ENCODE data around the gene CTXND2.

Gene CTXND2

GRCh38 chr1:150873521-150873920 is 13.4 kb upstream of the CTXND2 start:
- H4K20me1 ChIP-seq (ENCODE audit: low read depth, low read length): no peaks in the 10 kb centered on the region
- no peak overlapping the region for H2AFZ ChIP-seq (ENCODE audit: low read depth, low read length, severe bottlenecking)
- H3K27me3 ChIP-seq (ENCODE audit: low read length): no peaks in the 10 kb centered on the region
- TF ChIP-seq, protein P1, sequence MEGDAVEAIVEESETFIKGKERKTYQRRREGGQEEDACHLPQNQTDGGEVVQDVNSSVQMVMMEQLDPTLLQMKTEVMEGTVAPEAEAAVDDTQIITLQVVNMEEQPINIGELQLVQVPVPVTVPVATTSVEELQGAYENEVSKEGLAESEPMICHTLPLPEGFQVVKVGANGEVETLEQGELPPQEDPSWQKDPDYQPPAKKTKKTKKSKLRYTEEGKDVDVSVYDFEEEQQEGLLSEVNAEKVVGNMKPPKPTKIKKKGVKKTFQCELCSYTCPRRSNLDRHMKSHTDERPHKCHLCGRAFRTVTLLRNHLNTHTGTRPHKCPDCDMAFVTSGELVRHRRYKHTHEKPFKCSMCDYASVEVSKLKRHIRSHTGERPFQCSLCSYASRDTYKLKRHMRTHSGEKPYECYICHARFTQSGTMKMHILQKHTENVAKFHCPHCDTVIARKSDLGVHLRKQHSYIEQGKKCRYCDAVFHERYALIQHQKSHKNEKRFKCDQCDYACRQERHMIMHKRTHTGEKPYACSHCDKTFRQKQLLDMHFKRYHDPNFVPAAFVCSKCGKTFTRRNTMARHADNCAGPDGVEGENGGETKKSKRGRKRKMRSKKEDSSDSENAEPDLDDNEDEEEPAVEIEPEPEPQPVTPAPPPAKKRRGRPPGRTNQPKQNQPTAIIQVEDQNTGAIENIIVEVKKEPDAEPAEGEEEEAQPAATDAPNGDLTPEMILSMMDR (IDR thresholded peaks at IDR 0.05; ENCODE audit: insufficient read depth, low read length, poor library complexity, severe bottlenecking): no peak
- no peak for TF ChIP-seq EZH2phosphoT487 (conservative IDR thresholded peaks at IDR 0.05; ENCODE audit: low read length)
- no peak overlapping the region for H3K27ac ChIP-seq (ENCODE audit: low read depth, low read length)
- H3K4me3 ChIP-seq (ENCODE audit: insufficient read depth, low read length, poor library complexity, severe bottlenecking): no peak overlapping the region
- peaks cover 28% of the 10 kb centered on the region for H3K79me2 ChIP-seq (ENCODE audit: insufficient read depth, low read length)
- no peaks in the 10 kb centered on the region for H3K9me3 ChIP-seq (ENCODE audit: insufficient read depth, low read length)
- no peaks in the 10 kb centered on the region for H3K36me3 ChIP-seq (ENCODE audit: low read length)
- H3K4me2 ChIP-seq (ENCODE audit: low read depth, low read length, poor library complexity, severe bottlenecking): no peak overlapping the region
- no peak overlapping the region for H3K9ac ChIP-seq (ENCODE audit: low read length)
- no peaks in the 10 kb centered on the region for H3K9me2 ChIP-seq (replicated peaks; ENCODE audit: insufficient read depth, low read length)
- H3F3A ChIP-seq (ENCODE audit: insufficient read depth): peaks cover 18% of the 10 kb centered on the region; the same call in 1 of the 2 replicates

DNA sequence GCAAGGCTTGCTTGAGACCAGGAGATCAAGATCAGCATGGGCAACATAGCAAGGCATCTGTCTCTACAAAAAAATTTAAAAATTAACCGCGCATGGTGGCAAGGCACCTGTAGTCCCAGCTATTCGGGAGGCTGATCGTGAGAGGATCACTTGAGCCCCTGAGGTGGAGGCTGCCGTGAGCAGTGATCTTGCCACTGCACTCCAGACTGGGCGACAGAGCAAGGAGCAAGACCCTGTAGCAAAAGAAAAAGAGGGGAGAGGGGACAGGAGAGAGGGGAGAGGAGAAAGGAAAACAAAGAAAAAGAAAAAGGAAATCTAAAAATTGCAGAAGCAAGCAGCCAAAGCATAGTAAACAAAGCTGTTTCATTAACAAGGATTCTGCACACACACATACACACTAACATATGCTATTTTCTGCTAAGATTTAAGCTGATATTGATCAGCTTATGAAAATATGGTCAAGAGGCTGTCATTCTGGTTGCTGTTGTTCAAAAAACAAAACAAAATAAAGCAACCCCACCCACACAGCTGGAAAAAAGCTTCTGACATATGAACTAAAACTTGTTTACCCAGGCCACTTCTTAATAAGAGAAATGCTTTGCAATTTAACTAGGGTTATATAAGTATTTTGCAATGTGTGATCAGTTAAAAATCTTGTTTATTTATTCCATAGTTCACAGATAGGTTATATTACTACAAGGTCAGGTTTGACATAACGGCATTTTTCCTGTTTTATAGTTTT is 12.3 kb upstream of the CTXND2 start:
- no peaks in the 10 kb centered on the region for H3K9me2 ChIP-seq (replicated peaks; ENCODE audit: insufficient read depth, low read length)
- H3K4me2 ChIP-seq (ENCODE audit: low read depth, low read length, poor library complexity, severe bottlenecking): peak overlapping the region; percentile 97
- no peak overlapping the region for H3K9ac ChIP-seq (ENCODE audit: low read length)
- H3K79me2 ChIP-seq (ENCODE audit: insufficient read depth, low read length): peaks cover 28% of the 10 kb centered on the region
- TF ChIP-seq EZH2phosphoT487 (conservative IDR thresholded peaks at IDR 0.05; ENCODE audit: low read length): no peak
- TF ChIP-seq, protein P1 (IDR thresholded peaks at IDR 0.05; ENCODE audit: insufficient read depth, low read length, poor library complexity, severe bottlenecking): no peak
- no peaks in the 10 kb centered on the region for H4K20me1 ChIP-seq (ENCODE audit: low read depth, low read length)
- no peak overlapping the region for H3K27ac ChIP-seq (ENCODE audit: low read depth, low read length)
- H3K27me3 ChIP-seq (ENCODE audit: low read length): no peaks in the 10 kb centered on the region
- H3K36me3 ChIP-seq (ENCODE audit: low read length): no peaks in the 10 kb centered on the region
- no peak overlapping the region for H3K4me3 ChIP-seq (ENCODE audit: insufficient read depth, low read length, poor library complexity, severe bottlenecking)
- H3F3A ChIP-seq (ENCODE audit: insufficient read depth): peaks cover 18% of the 10 kb centered on the region; the same call in 1 of the 2 replicates
- no peaks in the 10 kb centered on the region for H3K9me3 ChIP-seq (ENCODE audit: insufficient read depth, low read length)
- H2AFZ ChIP-seq (ENCODE audit: low read depth, low read length, severe bottlenecking): no peak overlapping the region

- Histone ChIP-seq H3K36me3 (ENCODE audit: low read length) (no peaks in the 10 kb centered on the region), H3F3A (ENCODE audit: insufficient read depth) (peaks cover 18% of the 10 kb centered on the region; the same call in 1 of the 2 replicates), H3K4me3 (ENCODE audit: insufficient read depth, low read length, poor library complexity, severe bottlenecking) (peak overlapping the region; percentile 71), H3K9me3 (ENCODE audit: insufficient read depth, low read length) (no peaks in the 10 kb centered on the region), H3K27ac (ENCODE audit: low read depth, low read length) (peak overlapping the region; percentile 52), H3K4me2 (ENCODE audit: low read depth, low read length, poor library complexity, severe bottlenecking) (peak overlapping the region; percentile 97), H4K20me1 (ENCODE audit: low read depth, low read length) (no peaks in the 10 kb centered on the region), H3K27me3 (ENCODE audit: low read length) (no peaks in the 10 kb centered on the region), H3K79me2 (ENCODE audit: insufficient read depth, low read length) (peaks cover 28% of the 10 kb centered on the region), H3K9me2 (replicated peaks; ENCODE audit: insufficient read depth, low read length) (no peaks in the 10 kb centered on the region), H3K9ac (ENCODE audit: low read length) (peak overlapping the region; percentile 69), H2AFZ (ENCODE audit: low read depth, low read length, severe bottlenecking) (peak overlapping the region; percentile 99)
- no peak for TF ChIP-seq EZH2phosphoT487 (conservative IDR thresholded peaks at IDR 0.05; ENCODE audit: low read length)
- TF ChIP-seq, protein P1 (IDR thresholded peaks at IDR 0.05; ENCODE audit: insufficient read depth, low read length, poor library complexity, severe bottlenecking): no peak
These were observed 11.5 kb upstream of the CTXND2 start for GRCh38 chr1:150875197-150876118.

All from SU-DHL-6 (cell line).